ACC112 (cell line): Measurements from ENCODE around the gene SLAIN2.
"Not testable (repeated sequence)": the region's sequence is repeated elsewhere in the genome, so short reads cannot be mapped to it uniquely, and the experiment has no call there.

Experiments used
- H2AFZ ChIP-seq: fragments of 200-600 bp; sonication (generic); one replicate; pipeline ENCODE4 v1.6.0; 2017; ENCODE audit warnings: antibody characterized with exemption, low read length; ENCODE audit not compliant: unreplicated experiment
- H3K27ac ChIP-seq: fragments of 200-600 bp; sonication (generic); 2 replicates; pipeline ENCODE4 v1.5.1; 2014; ENCODE audit warnings: low read depth, mild to moderate bottlenecking, antibody characterized with exemption, low read length, moderate library complexity
- H3K27me3 ChIP-seq: fragments of 200-600 bp; sonication (generic); 2 replicates; pipeline ENCODE4 v1.6.1; 2014; ENCODE audit warnings: mild to moderate bottlenecking, antibody characterized with exemption, low read length, moderate library complexity, mixed read lengths; ENCODE audit not compliant: insufficient read depth
- H3K36me3 ChIP-seq: fragments of 200-600 bp; sonication (generic); 2 replicates; pipeline ENCODE4 v1.6.1; 2016; ENCODE audit warnings: mild to moderate bottlenecking, antibody characterized with exemption, low read length, moderate library complexity, mixed read lengths; ENCODE audit not compliant: insufficient read depth
- H3K4me1 ChIP-seq: fragments of 200-600 bp; sonication (generic); one replicate; pipeline ENCODE4 v1.6.1; 2016; ENCODE audit warnings: low read length, mixed read lengths; ENCODE audit not compliant: insufficient read depth, unreplicated experiment, control insufficient read depth
- H3K4me3 ChIP-seq: fragments of 200-600 bp; sonication (generic); 2 replicates; pipeline ENCODE4 v1.5.1; 2014; ENCODE audit warnings: mild to moderate bottlenecking, low read depth, low read length
- H3K79me2 ChIP-seq: fragments of 200-600 bp; sonication (generic); one replicate; pipeline ENCODE4 v1.6.0; 2016; ENCODE audit warnings: low read length; ENCODE audit not compliant: control insufficient read depth, unreplicated experiment, insufficient read depth

SLAIN2 gene

GRCh38 chr4:48314746-48315145 is 26.6 kb upstream of the SLAIN2 start:
- not testable (repeated sequence) for H3K4me3 ChIP-seq, H3K79me2 ChIP-seq, H3K36me3 ChIP-seq, H2AFZ ChIP-seq, H3K27me3 ChIP-seq, H3K27ac ChIP-seq, H3K4me1 ChIP-seq

- H2AFZ ChIP-seq = peak overlapping the region; percentile 52
- H3K4me3 ChIP-seq = no peak overlapping the region
- H3K27me3 ChIP-seq = no peaks in the 10 kb centered on the region
- H3K79me2 ChIP-seq = no peaks in the 10 kb centered on the region
- H3K27ac ChIP-seq = no peak overlapping the region
- H3K36me3 ChIP-seq = no peaks in the 10 kb centered on the region
- no peaks in the 10 kb centered on the region for H3K4me1 ChIP-seq
These were observed 25.4 kb upstream of the SLAIN2 start for GRCh38 chr4:48315728-48316630.

- Histone ChIP-seq H3K27me3 (no peaks in the 10 kb centered on the region), H3K79me2 (no peaks in the 10 kb centered on the region), H2AFZ (no peak overlapping the region), H3K27ac (no peak overlapping the region), H3K4me3 (no peak overlapping the region), H3K4me1 (no peaks in the 10 kb centered on the region), H3K36me3 (no peaks in the 10 kb centered on the region)
These were observed 20.0 kb upstream of the SLAIN2 start for GRCh38 chr4:48321312-48321711.

- no peaks in the 10 kb centered on the region for H3K79me2 ChIP-seq
- H3K36me3 ChIP-seq = no peaks in the 10 kb centered on the region
- H2AFZ ChIP-seq = no peak overlapping the region
These were observed 19.3 kb upstream of the SLAIN2 start for GRCh38 chr4:48322063-48322462.

GRCh38 chr4:48324281-48324680 is 17.0 kb upstream of the SLAIN2 start:
- Histone ChIP-seq H3K4me3 (no peak overlapping the region), H3K36me3 (no peaks in the 10 kb centered on the region), H3K4me1 (peaks cover 4% of the 10 kb centered on the region), H3K27me3 (no peaks in the 10 kb centered on the region), H3K27ac (no peak overlapping the region), H3K79me2 (no peaks in the 10 kb centered on the region), H2AFZ (no peak overlapping the region)

More at GRCh38 chr4:48322063-48322462, 19.3 kb upstream of the SLAIN2 start:
- no peak overlapping the region for H3K27ac ChIP-seq
- H3K4me1 ChIP-seq = no peaks in the 10 kb centered on the region
- no peak overlapping the region for H3K4me3 ChIP-seq
- H3K27me3 ChIP-seq = no peaks in the 10 kb centered on the region

GRCh38 chr4:48329193-48329592 is 12.1 kb upstream of the SLAIN2 start:
- Histone ChIP-seq H3K79me2 (no peaks in the 10 kb centered on the region), H3K36me3 (no peaks in the 10 kb centered on the region), H3K27me3 (no peaks in the 10 kb centered on the region), H2AFZ (no peak overlapping the region), H3K4me1 (peaks cover 28% of the 10 kb centered on the region), H3K4me3 (no peak overlapping the region), H3K27ac (peak overlapping the region; percentile 85)

GRCh38 chr4:48329976-48330375 is 11.4 kb upstream of the SLAIN2 start:
- Histone ChIP-seq H3K4me3 (peak overlapping the region; percentile 28; the same call in 1 of the 2 replicates), H2AFZ (peak overlapping the region; percentile 4), H3K4me1 (peaks cover 28% of the 10 kb centered on the region), H3K79me2 (no peaks in the 10 kb centered on the region), H3K27me3 (no peaks in the 10 kb centered on the region), H3K36me3 (no peaks in the 10 kb centered on the region), H3K27ac (peak overlapping the region; percentile 85)

- H3K4me1 ChIP-seq = peaks cover 28% of the 10 kb centered on the region
- no peaks in the 10 kb centered on the region for H3K79me2 ChIP-seq
- H2AFZ ChIP-seq = no peak overlapping the region
- H3K4me3 ChIP-seq = no peak overlapping the region
- H3K27me3 ChIP-seq = no peaks in the 10 kb centered on the region
- H3K27ac ChIP-seq = peak overlapping the region; percentile 85
- H3K36me3 ChIP-seq = no peaks in the 10 kb centered on the region
These were observed 9.6 kb upstream of the SLAIN2 start for GRCh38 chr4:48331577-48332330.

GRCh38 chr4:48332661-48333060 is 8.7 kb upstream of the SLAIN2 start:
- Histone ChIP-seq H3K36me3 (no peaks in the 10 kb centered on the region), H3K4me1 (peaks cover 31% of the 10 kb centered on the region), H3K4me3 (no peak overlapping the region), H3K27ac (no peak overlapping the region), H2AFZ (no peak overlapping the region), H3K27me3 (no peaks in the 10 kb centered on the region), H3K79me2 (no peaks in the 10 kb centered on the region)

- Histone ChIP-seq H3K4me1 (peaks cover 35% of the 10 kb centered on the region), H3K27ac (no peak overlapping the region), H3K4me3 (no peak overlapping the region), H3K79me2 (no peaks in the 10 kb centered on the region), H3K27me3 (no peaks in the 10 kb centered on the region), H3K36me3 (no peaks in the 10 kb centered on the region), H2AFZ (no peak overlapping the region)
These were observed 7.7 kb upstream of the SLAIN2 start for GRCh38 chr4:48333587-48333986.
